ENCODE results near the gene DYNLT1.
"Not testable (repeated sequence)": the region's sequence is repeated elsewhere in the genome, so short reads cannot be mapped to it uniquely, and the experiment has no call there.

Gene DYNLT1

DNA sequence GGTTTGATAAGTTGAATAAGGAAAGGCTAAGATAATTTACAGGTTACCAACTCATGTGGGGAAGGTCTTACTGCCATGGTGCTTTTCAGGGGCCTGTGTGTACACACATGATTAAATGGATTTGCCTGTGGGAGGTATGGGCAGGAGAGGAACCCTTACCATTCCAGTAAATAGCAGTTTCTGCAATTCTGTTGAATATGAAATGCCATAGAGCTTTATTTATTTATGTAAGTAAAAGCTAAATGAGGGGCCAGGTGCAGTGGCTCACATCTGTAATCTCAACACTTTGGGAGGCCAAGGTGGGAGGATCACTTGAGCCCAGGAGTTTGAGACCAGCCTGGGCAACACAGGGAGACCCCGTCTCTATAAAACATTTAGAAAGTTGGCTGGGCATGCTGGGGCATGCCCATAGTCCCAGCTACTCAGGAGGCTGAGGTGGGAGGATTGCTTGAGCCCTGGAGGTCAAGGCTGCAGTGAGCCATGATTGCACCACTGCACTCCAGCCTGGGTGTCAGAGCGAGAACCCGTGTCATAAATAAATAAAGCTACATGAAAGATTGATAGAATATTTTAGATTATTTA is 11.9 kb downstream of the DYNLT1 start:
- H3K9ac ChIP-seq (ENCODE audit: low read length in 5 of 5); H3K27me3 ChIP-seq (ENCODE audit: control insufficient read depth in 5 of 5, insufficient read depth in 4 of 5, low read length in 5 of 5); H3K4me3 ChIP-seq (ENCODE audit: low read depth in 1 of 5, low read length in 5 of 5); H3K9me3 ChIP-seq (ENCODE audit: control insufficient read depth in 5 of 5, low read length in 5 of 5): not testable (repeated sequence)
- Histone ChIP-seq H3K4me1 (ENCODE audit: control insufficient read depth in 5 of 5, insufficient read depth in 5 of 5, low read length in 5 of 5) (peaks cover 6 to 21% (median 17%) of the 10 kb centered on the region in 5 donors), H3K27ac (ENCODE audit: low read depth, low read length) (peak overlapping the region; percentile 83), H3K36me3 (ENCODE audit: control insufficient read depth in 5 of 5, insufficient read depth in 5 of 5, low read length in 5 of 5) (peaks cover 8 to 60% (median 35%) of the 10 kb centered on the region in 5 donors)

DNA sequence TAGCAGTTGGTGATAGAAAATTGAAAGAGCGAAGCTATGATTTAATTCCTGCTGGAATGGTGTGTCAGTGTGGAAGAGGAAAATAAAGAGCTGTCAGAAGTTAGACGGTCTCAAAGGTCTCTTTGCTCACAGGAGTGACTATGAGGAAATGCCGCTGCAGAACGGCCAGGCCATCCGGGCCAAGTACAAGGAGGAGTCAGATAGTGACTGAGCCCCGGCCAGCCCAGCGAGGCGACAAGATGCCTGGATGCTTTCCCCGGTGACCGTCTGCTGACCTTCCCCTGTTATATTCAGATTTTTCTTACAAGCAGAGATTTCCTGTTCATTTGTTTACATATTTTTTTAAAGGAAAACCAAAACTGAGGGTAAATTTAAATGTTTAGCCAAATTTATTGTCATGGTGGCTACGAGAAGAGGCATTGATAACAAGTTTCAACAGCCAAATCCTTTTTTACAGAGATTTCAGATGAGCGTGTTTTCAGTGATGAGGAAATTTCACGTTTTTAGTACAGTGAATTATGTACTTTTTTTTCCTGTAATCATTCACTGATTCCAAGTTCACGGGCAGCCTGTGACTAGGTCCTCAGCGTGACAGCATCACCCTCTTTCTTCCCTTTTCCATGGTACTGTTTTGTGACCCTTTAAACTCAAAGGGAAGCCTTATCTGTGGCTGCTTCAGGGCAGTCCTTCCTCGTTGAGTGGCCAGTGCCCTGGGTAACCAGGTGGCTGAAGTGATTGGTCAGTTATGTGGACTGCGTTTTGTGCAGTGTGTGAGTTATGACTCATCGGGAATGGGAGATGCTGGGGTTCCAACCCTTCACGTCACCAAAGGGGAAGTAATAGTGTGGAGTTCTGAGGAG is 12.6 kb downstream of the DYNLT1 start:
- peak overlapping the region; percentile 83 for H3K27ac ChIP-seq (ENCODE audit: low read depth, low read length)
- H3K36me3 ChIP-seq (ENCODE audit: control insufficient read depth in 5 of 5, insufficient read depth in 5 of 5, low read length in 5 of 5): peaks cover 4 to 60% (median 35%) of the 10 kb centered on the region in 5 donors
- peak overlapping the region; percentile 7 to 46 (median 20) for H3K4me3 ChIP-seq (ENCODE audit: low read depth in 1 of 5, low read length in 5 of 5)
- H3K27me3 ChIP-seq (ENCODE audit: control insufficient read depth in 5 of 5, insufficient read depth in 4 of 5, low read length in 5 of 5): no peaks in the 10 kb centered on the region
- peaks cover 7 to 21% (median 17%) of the 10 kb centered on the region in 5 donors for H3K4me1 ChIP-seq (ENCODE audit: control insufficient read depth in 5 of 5, insufficient read depth in 5 of 5, low read length in 5 of 5)
- peak overlapping the region in 3 of 5 donors; percentile 1 to 36 (median 25) for H3K9ac ChIP-seq (ENCODE audit: low read length in 5 of 5)
- H3K9me3 ChIP-seq (ENCODE audit: control insufficient read depth in 5 of 5, low read length in 5 of 5): no peaks in the 10 kb centered on the region

DNA sequence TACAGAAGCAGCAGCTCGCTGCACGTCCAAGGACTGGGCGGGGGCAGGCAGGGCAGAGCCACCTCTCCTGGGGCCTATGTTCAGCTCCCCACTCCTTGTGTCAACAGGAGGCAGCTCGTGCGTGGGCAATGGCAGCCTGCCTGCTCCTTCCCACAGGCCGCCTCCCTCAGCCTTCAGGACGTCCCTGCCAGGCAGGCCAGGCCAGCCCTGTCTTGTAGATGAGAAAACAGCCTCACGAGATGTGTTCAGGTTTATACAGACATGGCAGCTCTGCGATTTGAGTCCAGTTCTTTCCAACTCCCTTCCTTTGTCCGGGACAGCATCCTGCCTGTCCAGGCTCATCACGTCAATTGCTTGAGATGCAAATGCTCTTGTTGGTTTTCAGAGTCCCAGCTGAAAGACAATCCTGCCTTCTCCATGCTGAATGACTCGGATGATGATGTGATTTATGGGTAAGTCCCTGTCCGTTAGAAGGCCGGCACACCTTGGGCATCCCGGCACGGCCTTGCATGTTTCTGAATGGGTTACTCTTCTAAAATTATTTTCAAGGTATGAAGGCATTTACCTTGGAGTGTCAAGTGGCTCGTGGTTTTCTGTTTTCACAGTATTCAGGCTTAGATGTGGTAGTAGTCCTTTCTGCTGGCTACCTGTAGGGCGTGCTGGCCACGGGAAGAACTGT is 13.5 kb downstream of the DYNLT1 start:
- Histone ChIP-seq H3K9ac (ENCODE audit: low read length in 5 of 5) (peak overlapping the region in 2 of 5 donors; percentile 1 to 25), H3K27me3 (ENCODE audit: control insufficient read depth in 5 of 5, insufficient read depth in 4 of 5, low read length in 5 of 5) (no peaks in the 10 kb centered on the region), H3K27ac (ENCODE audit: low read depth, low read length) (peak overlapping the region; percentile 83), H3K9me3 (ENCODE audit: control insufficient read depth in 5 of 5, low read length in 5 of 5) (no peaks in the 10 kb centered on the region), H3K4me3 (ENCODE audit: low read depth in 1 of 5, low read length in 5 of 5) (peak overlapping the region in 4 of 5 donors; percentile 16 to 46 (median 27)), H3K36me3 (ENCODE audit: control insufficient read depth in 5 of 5, insufficient read depth in 5 of 5, low read length in 5 of 5) (peaks cover 4 to 60% (median 35%) of the 10 kb centered on the region in 5 donors), H3K4me1 (ENCODE audit: control insufficient read depth in 5 of 5, insufficient read depth in 5 of 5, low read length in 5 of 5) (peaks cover 9 to 28% (median 24%) of the 10 kb centered on the region in 5 donors)

DNA sequence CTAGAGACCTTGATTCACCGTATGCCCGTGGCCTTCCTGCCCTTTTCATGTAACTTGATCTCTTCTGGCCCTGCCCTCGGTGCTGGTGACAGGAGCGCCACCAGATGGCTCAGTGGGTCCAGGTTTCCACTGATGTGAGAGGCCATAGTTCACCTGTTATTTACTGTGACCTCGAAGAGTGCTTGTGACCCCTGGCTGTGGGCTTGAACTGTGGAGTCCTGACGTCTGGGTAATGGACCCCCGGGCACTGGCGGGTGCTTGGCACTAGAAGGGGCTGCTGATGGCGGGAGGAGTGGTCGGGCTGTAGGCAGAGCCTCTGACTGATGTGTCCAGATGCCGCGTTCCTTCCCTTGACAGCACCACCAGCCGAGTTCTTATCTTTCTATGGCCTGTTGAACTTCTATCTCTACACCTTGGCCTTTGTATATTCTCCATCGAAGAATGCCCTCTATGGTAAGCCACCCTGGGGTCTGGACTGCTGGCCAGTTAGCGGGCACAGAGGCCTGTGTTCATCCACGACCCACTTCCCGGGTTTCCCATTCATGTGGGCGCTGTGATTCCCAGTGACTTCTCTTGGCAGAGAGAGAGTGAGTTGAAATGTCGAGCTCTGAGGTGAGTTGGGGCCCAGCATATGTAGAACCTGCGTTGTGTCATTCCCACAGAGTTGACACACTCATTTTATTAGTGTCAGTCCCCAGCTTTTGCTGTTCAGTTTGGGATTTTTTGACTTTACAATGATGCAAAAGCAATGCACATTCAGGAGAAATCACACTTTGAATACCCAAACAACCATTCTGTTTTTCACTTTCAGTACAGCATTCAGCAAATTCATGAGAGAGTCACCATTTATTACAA is 14.9 kb downstream of the DYNLT1 start:
- no peak overlapping the region for H3K27ac ChIP-seq (ENCODE audit: low read depth, low read length)
- H3K4me3 ChIP-seq (ENCODE audit: low read depth in 1 of 5, low read length in 5 of 5): no peak overlapping the region
- no peaks in the 10 kb centered on the region for H3K27me3 ChIP-seq (ENCODE audit: control insufficient read depth in 5 of 5, insufficient read depth in 4 of 5, low read length in 5 of 5)
- peaks cover 4 to 65% (median 33%) of the 10 kb centered on the region in 5 donors for H3K36me3 ChIP-seq (ENCODE audit: control insufficient read depth in 5 of 5, insufficient read depth in 5 of 5, low read length in 5 of 5)
- H3K9ac ChIP-seq (ENCODE audit: low read length in 5 of 5): no peak overlapping the region
- H3K4me1 ChIP-seq (ENCODE audit: control insufficient read depth in 5 of 5, insufficient read depth in 5 of 5, low read length in 5 of 5): peaks cover 9 to 33% (median 27%) of the 10 kb centered on the region in 5 donors
- H3K9me3 ChIP-seq (ENCODE audit: control insufficient read depth in 5 of 5, low read length in 5 of 5): no peaks in the 10 kb centered on the region

DNA sequence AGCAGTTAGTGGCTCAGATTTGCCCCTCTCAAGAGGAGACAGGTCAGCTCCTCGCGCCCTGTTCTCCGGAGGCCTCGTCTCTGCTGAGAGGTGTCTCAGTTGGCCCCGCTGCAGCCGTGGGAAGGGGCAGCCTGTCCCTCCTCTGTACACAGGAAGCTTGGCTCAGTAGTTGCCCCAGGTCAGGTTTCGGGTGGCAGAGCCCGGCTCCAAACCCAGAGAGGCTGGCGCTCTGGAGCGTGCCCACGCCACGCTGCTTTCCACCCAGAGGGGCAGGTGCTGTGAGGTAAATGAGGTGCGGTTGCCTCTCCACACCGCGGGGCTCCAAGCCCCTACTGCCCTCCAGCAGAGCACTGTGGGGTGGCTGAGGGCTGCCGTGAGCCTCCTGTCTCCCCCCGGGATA is 16.0 kb downstream of the DYNLT1 start:
- Histone ChIP-seq H3K36me3 (ENCODE audit: control insufficient read depth in 5 of 5, insufficient read depth in 5 of 5, low read length in 5 of 5) (peaks cover 4 to 70% (median 35%) of the 10 kb centered on the region in 5 donors), H3K27me3 (ENCODE audit: control insufficient read depth in 5 of 5, insufficient read depth in 4 of 5, low read length in 5 of 5) (no peaks in the 10 kb centered on the region), H3K4me3 (ENCODE audit: low read depth in 1 of 5, low read length in 5 of 5) (no peak overlapping the region), H3K4me1 (ENCODE audit: control insufficient read depth in 5 of 5, insufficient read depth in 5 of 5, low read length in 5 of 5) (peaks cover 9 to 33% (median 27%) of the 10 kb centered on the region in 5 donors), H3K9ac (ENCODE audit: low read length in 5 of 5) (no peak overlapping the region), H3K9me3 (ENCODE audit: control insufficient read depth in 5 of 5, low read length in 5 of 5) (no peaks in the 10 kb centered on the region), H3K27ac (ENCODE audit: low read depth, low read length) (no peak overlapping the region)

GRCh38 chr6:158627940-158628211 is 16.7 kb downstream of the DYNLT1 start:
- Histone ChIP-seq H3K4me3 (ENCODE audit: low read depth in 1 of 5, low read length in 5 of 5) (no peak overlapping the region), H3K36me3 (ENCODE audit: control insufficient read depth in 5 of 5, insufficient read depth in 5 of 5, low read length in 5 of 5) (peaks cover 0 to 66% (median 30%) of the 10 kb centered on the region in 5 donors), H3K27me3 (ENCODE audit: control insufficient read depth in 5 of 5, insufficient read depth in 4 of 5, low read length in 5 of 5) (no peaks in the 10 kb centered on the region), H3K9me3 (ENCODE audit: control insufficient read depth in 5 of 5, low read length in 5 of 5) (no peaks in the 10 kb centered on the region), H3K9ac (ENCODE audit: low read length in 5 of 5) (no peak overlapping the region), H3K4me1 (ENCODE audit: control insufficient read depth in 5 of 5, insufficient read depth in 5 of 5, low read length in 5 of 5) (peaks cover 9 to 33% (median 27%) of the 10 kb centered on the region in 5 donors), H3K27ac (ENCODE audit: low read depth, low read length) (no peak overlapping the region)

DNA sequence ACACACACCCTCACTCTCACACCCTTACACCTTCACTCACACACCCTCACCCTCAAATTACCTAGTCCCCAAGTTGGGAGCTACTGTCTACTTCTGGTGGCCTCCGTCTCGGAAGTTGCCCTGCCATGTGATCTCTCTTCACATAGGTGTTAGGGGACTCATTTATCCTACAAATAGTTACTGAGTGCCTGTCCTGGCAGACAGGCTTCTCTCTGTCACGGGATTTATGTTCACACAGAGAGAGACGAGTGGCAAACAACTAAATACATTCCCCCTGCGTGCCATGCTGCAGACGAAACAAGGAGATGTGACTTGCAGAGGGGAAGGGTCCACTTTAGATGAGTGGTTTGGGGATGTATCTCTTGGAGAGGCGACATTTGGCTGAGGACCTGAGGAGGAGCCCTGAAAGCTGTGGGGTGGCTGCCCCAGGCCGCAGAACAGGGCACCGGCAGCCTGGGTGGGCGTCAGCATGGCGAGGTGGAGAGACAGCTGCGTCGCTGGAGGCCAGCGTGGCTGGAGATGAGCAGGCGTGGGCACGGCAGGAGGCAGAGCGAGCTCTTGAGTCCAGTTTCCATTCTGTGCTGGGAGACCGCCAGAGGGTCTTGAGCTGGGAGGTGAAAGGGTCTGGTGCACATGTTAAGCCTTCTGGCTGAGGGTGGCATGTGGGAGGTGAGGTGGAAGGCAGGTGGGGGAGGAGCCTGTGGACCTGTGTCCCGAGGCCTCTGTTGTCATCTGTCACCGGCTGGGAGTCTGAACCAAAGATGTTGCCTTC is 17.2 kb downstream of the DYNLT1 start:
- Histone ChIP-seq H3K4me3 (ENCODE audit: low read depth in 1 of 5, low read length in 5 of 5) (no peak overlapping the region), H3K27me3 (ENCODE audit: control insufficient read depth in 5 of 5, insufficient read depth in 4 of 5, low read length in 5 of 5) (no peaks in the 10 kb centered on the region), H3K4me1 (ENCODE audit: control insufficient read depth in 5 of 5, insufficient read depth in 5 of 5, low read length in 5 of 5) (peaks cover 9 to 31% (median 27%) of the 10 kb centered on the region in 5 donors), H3K36me3 (ENCODE audit: control insufficient read depth in 5 of 5, insufficient read depth in 5 of 5, low read length in 5 of 5) (peaks cover 0 to 70% (median 36%) of the 10 kb centered on the region in 5 donors), H3K9me3 (ENCODE audit: control insufficient read depth in 5 of 5, low read length in 5 of 5) (no peaks in the 10 kb centered on the region), H3K27ac (ENCODE audit: low read depth, low read length) (no peak overlapping the region), H3K9ac (ENCODE audit: low read length in 5 of 5) (no peak overlapping the region)

DNA sequence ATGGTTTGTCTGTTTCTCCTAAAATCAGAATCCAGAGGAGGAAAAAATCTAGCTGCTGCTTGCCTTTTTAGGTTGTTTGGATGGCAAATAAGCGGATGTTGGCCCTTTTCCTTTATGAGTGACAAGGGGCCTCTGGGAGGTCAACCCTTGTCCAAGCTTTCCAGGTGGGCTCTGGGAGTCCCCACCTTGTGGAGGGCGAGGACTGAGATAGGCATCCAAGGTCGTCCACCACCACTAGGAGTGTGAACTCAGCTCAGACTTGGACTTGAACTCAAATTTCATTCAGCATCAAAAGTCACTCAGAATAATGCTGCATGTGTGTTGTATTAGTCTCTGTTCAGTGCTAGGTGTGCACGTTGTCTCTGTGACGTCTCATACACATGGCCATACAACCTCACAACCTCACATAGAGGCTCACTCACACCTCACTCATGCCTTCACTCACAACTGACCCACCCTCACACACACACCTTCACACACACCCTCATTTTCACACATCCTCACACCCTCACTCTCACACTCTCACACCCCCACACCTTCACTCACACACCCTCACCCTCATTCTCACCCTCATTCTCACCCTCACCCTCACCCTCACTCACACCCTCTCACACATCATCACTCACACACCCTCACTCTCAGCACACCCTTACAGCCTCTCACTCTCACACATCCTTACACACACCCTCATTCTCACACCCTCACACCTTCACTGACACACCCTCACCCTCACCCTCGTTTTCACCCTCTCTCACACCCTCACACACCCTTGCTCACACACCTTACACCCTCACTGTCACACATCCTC is 18.0 kb downstream of the DYNLT1 start:
- Histone ChIP-seq H3K36me3 (ENCODE audit: control insufficient read depth in 5 of 5, insufficient read depth in 5 of 5, low read length in 5 of 5) (peaks cover 0 to 78% (median 43%) of the 10 kb centered on the region in 5 donors), H3K9me3 (ENCODE audit: control insufficient read depth in 5 of 5, low read length in 5 of 5) (no peaks in the 10 kb centered on the region), H3K4me1 (ENCODE audit: control insufficient read depth in 5 of 5, insufficient read depth in 5 of 5, low read length in 5 of 5) (peaks cover 9 to 23% (median 20%) of the 10 kb centered on the region in 5 donors), H3K27me3 (ENCODE audit: control insufficient read depth in 5 of 5, insufficient read depth in 4 of 5, low read length in 5 of 5) (no peaks in the 10 kb centered on the region), H3K27ac (ENCODE audit: low read depth, low read length) (no peak overlapping the region), H3K4me3 (ENCODE audit: low read depth in 1 of 5, low read length in 5 of 5) (no peak overlapping the region), H3K9ac (ENCODE audit: low read length in 5 of 5) (peak overlapping the region in 1 of 5 donors; percentile 33)

All from subcutaneous abdominal adipose tissue (tissue), 5 donors.